ENCODE measurements around the gene MUCL3.
"Not testable (repeated sequence)": the region's sequence is repeated elsewhere in the genome, so short reads cannot be mapped to it uniquely, and the experiment has no call there.

Gene MUCL3

DNA sequence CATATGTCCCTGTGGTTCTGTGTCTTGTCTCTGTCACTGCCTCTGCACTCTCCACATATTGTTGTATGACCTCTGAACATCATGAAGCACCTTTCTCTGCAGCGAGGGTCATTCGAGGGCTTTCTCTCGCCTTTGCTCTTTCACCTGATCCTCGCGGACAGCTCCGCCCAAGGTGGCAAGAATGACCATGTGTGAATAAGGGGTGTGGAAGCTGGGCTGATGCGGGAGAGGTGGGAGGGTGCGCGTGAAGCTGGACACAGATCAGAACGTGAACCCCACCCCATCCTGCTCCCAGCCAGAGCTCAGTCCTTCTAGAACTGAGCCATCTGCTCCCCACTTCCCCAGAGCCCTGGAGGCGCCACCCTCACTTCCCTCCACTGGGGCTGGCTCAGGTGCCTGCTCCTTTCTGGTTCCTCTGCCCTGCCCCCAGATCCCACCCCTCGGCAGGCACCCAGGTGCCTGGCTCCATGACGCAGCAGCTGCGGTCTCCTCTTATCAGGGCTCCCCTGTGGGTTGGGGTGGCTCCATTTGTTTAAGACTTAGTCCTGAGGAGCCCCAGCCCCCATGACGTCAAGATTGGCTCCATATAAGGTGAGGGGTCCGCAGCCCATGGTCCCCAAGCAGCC, at the start of gene MUCL3:
TSS of gene MUCL3 (plus strand) at position 613 of the 626 bp plus-strand sequence. CDS start 27 bp downstream, outside the sequence.
- DNase-seq (ENCODE audit: low read depth in 2 of 2): no peak

DNA sequence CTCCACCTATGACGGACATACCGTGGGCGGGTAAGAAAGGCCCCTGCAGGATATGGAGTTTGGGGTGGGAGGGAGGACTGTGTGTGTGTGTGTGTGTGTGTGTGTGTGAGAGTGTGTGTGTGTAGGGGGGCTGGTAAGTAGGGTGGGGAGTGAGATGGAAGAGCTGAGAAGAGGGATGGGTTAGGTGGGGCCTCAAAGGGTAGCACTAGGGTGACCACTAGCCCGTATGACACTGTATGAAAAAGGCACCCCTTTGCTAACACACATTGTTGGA, 49.4 kb upstream of the MUCL3 start:
- DNase-seq (ENCODE audit: low read depth in 2 of 2): no peak

GRCh38 chr6:30891816-30892538, 48.8 kb upstream of the MUCL3 start:
- no peak for DNase-seq (ENCODE audit: low read depth in 2 of 2)

DNA sequence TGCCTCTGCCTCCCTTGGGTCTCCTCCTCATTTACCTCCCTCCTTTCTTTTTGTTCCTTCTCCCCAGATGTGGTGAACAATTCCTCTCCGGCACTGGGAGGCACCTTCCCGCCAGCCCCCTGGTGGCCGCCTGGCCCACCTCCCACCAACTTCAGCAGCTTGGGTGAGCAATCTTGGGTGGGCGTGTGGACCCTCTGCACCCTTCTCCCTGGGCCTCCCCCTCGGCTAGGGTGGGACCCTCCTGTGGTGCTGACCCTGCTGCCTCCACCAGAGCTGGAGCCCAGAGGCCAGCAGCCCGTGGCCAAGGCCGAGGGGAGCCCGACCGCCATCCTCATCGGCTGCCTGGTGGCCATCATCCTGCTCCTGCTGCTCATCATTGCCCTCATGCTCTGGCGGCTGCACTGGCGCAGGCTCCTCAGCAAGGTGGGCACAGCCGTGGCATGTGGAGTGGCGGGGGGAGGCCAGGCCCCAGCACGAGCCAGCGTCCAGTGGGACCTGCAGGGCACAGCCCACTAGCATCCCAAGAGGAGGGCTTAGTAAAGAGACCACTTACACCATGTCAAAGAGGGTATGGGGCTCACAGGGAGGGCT, 47.7 kb upstream of the MUCL3 start:
- DNase-seq (ENCODE audit: low read depth in 2 of 2): no peak

GRCh38 chr6:30893666-30894065, 47.1 kb upstream of the MUCL3 start:
- no peak for DNase-seq (ENCODE audit: low read depth in 2 of 2)

DNA sequence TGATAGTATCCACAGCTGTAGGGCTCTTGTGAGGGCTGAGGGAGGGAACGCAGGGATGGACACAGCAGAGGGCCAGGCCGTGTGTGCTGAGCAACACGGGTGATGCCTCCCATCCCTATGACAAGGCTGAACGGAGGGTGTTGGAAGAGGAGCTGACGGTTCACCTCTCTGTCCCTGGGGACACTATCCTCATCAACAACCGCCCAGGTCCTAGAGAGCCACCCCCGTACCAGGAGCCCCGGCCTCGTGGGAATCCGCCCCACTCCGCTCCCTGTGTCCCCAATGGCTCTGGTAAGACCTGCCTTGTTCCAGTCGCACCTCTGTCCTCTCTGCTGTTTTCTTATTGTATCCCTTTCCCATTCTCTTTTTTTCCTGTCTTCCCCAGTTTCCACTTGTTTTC, 46.4 kb upstream of the MUCL3 start:
- DNase-seq (ENCODE audit: low read depth in 2 of 2): no peak

DNA sequence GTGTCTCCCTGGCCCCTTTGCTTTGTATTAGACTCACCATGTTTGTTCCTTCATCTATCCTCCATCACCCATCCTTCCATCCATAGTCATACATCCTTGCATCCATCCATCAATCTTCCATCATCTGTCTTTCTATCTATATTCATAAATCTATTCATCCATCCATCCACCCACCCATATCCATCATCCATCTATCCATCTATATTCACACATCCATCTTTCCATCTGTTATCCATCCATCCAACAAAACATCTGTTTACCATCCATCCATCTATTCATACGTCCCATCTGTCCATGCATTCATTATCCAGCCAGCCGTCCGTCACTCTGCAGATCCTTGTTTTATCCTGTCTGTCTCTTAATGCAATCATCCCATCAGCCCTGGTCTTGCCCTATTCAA, 45.8 kb upstream of the MUCL3 start:
- DNase-seq (ENCODE audit: low read depth in 2 of 2): no peak

DNA sequence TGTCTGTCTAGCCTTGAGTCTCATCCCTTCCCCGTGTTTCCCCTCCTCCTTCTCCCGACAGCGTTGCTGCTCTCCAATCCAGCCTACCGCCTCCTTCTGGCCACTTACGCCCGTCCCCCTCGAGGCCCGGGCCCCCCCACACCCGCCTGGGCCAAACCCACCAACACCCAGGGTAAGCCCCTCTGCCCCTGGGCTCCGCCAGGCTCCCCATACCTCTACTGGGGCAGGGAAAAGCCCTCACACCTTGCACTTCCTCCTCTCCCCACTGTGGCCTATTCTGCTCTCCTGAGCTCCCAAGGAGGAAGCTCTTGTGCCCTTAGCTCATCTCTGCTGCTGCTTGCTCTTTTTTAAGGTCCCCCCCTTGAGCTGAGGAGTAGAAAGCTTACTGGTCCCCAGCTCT, 45.4 kb upstream of the MUCL3 start:
- DNase-seq (ENCODE audit: low read depth in 2 of 2): no peak

DNA sequence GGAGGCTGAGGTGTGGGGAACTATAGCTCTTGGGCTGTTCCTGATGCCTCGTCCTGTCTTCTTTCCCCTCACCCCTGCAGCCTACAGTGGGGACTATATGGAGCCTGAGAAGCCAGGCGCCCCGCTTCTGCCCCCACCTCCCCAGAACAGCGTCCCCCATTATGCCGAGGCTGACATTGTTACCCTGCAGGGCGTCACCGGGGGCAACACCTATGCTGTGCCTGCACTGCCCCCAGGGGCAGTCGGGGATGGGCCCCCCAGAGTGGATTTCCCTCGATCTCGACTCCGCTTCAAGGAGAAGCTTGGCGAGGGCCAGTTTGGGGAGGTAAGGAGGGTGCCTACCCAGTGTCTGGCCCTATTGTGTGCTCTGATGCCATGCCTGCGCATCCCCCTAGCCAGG, 44.2 kb upstream of the MUCL3 start:
- no peak for DNase-seq (ENCODE audit: low read depth in 2 of 2)

- DNase-seq (ENCODE audit: low read depth in 2 of 2): no peak
These were observed 42.9 kb upstream of the MUCL3 start for GRCh38 chr6:30897882-30898281.

DNA sequence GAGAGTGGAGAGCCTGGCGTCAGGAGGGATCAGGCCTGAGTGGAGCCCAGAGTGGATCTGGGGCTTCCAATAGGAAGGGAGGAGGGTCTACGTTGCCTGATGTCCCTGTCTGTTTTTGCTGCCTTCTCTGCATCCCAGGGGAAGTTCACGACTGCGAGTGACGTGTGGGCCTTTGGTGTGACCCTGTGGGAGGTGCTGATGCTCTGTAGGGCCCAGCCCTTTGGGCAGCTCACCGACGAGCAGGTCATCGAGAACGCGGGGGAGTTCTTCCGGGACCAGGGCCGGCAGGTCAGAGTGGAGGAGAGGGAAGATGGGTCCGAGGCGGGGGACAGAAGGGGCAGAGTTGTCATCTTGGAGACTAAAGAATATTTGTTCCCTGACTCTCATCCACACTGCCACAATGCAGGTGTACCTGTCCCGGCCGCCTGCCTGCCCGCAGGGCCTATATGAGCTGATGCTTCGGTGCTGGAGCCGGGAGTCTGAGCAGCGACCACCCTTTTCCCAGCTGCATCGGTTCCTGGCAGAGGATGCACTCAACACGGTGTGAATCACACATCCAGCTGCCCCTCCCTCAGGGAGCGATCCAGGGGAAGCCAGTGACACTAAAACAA, 41.9 kb upstream of the MUCL3 start:
- DNase-seq (ENCODE audit: low read depth in 2 of 2): no peak

DNA sequence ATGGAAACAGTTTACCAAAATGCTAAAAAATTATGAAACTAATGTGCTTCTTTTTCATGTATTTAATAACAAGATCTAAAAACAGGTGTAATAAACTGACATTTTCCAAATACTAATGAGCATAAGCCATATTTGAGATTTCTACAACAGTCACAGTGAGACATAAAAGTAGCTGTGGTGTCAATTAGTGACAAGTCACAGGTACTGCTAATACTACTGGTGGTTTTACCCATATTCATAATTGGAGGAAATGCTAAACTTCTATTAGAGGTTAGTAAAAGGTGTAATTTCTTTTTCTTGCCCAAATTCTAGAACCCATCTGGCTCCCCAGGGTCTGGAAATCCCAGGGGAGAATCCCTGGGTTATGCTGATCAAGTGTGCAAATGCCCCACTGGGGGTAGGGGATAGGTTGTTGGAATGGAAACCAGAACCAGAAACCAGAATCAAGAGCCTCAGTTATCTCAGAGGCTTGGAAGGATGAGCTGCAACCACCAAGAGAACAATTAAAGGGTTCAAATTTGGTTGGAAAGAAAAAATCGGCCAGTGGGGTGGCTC, 39.8 kb upstream of the MUCL3 start:
- no peak for DNase-seq (ENCODE audit: low read depth in 2 of 2)

- no peak for DNase-seq (ENCODE audit: low read depth in 2 of 2)
These were observed 39.3 kb upstream of the MUCL3 start for GRCh38 chr6:30901436-30901835.

DNA sequence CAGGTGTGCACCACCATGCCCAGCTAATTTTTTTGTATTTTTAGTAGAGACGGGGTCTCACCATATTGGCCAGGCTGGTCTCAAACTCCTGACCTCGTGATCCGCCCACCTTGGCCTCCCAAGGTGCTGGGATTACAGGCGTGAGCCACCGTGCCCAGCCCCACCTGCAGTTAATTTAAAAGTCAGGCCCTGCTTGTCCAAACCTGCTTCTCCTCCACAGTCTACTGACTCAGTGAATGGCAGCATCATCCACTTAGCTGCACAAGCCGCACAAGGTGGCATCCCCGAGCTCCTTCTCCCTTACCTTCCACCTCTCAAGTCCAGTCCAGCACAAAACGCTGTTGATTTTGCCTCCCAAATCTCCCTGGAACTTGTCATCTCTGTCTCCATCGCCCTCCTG, 38.6 kb upstream of the MUCL3 start:
- DNase-seq (ENCODE audit: low read depth in 2 of 2): not testable (repeated sequence)

- DNase-seq (ENCODE audit: low read depth in 2 of 2): no peak
These were observed 38.1 kb upstream of the MUCL3 start for GRCh38 chr6:30902709-30903108.

- DNase-seq (ENCODE audit: low read depth in 2 of 2): no peak
These were observed 37.5 kb upstream of the MUCL3 start for GRCh38 chr6:30903236-30903635.

DNA sequence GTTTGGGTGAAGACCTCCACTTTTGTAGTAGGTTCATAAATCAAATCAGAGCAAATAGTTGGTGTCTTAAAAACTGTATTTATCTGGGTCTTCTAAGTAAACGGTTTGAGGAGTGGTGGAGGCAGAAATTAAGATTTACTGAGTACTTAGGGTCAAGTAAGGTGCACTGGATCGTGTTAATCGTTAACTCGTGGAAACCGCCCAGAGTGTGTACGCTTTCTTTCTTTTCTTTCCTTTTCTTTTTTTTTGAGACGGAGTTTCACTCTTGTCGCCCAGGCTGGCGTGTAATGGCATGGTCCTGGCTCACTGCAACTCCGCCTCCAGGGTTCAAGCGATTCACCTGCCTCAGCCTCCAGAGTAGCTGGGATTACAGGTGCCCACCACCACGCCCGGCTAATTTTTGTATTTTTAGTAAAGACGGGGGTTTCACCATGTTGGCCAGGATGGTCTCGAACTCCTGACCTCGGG, 33.4 kb upstream of the MUCL3 start:
- DNase-seq (ENCODE audit: low read depth in 2 of 2): not testable (repeated sequence)

DNA sequence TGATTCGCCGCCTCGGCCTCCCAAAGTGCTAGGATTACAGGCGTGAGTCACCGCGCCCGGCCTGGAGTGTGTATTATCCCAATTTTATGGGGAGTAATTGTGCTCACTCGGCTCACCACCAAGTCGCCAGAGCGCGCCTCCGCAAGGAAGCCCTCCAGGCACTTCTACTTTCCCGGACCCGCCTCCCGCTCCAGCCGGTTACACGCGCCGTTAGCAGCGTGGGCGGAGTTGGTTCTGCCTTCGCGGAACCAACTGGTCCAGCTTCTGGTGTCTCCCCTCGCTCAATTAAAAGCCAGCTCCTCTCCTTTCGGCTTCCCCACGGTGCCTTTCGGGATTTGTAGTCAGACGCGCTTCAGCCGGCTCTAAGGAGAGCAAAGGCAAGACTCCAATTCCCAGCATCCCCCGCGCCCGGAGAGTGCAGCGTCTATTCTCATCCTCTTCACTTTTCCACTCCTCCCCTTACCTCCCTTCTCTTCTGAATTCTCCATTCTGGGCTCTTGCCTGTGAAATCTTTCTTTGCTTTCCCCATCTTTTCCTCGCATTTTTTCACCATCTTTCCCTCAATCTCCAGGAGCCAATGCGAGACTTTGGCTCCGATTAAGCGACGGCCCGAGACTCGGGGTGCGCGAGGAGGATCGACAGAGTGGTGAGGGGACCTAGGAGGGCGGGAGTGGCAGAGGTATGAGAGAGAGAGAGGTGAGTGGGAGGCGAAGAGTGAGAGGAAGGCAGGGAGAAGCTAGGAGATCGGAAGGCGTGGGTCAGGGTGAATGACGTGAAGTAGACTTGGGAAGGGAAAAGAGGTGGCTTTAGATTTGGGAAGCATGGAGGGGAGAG, 32.8 kb upstream of the MUCL3 start, which contains the start of gene GTF2H4:
TSS of gene GTF2H4 (plus strand) at position 450 of the 834 bp plus-strand sequence.
- DNase-seq (ENCODE audit: low read depth in 2 of 2): peak; percentile 97 to 98

DNA sequence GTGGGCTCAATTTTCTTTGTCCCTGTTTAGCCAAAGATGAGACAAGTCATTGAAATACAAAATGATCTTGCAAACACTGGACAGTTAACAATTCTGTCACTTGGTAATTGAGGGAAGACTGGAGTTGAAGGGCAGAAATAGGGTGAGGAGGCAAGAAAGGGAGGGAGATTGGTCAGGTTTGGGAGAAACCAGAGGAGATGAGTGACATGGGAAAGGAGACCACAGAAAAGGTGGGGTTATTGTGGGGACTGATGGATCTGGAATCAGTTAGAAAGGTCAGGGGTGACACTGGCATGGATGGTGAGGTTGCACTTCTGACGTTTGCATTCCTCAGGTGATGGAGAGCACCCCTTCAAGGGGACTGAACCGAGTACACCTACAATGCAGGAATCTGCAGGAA, 32.1 kb upstream of the MUCL3 start:
- no peak for DNase-seq (ENCODE audit: low read depth in 2 of 2)

- DNase-seq (ENCODE audit: low read depth in 2 of 2): not testable (repeated sequence)
These were observed 30.3 kb upstream of the MUCL3 start for GRCh38 chr6:30910473-30910872.

DNA sequence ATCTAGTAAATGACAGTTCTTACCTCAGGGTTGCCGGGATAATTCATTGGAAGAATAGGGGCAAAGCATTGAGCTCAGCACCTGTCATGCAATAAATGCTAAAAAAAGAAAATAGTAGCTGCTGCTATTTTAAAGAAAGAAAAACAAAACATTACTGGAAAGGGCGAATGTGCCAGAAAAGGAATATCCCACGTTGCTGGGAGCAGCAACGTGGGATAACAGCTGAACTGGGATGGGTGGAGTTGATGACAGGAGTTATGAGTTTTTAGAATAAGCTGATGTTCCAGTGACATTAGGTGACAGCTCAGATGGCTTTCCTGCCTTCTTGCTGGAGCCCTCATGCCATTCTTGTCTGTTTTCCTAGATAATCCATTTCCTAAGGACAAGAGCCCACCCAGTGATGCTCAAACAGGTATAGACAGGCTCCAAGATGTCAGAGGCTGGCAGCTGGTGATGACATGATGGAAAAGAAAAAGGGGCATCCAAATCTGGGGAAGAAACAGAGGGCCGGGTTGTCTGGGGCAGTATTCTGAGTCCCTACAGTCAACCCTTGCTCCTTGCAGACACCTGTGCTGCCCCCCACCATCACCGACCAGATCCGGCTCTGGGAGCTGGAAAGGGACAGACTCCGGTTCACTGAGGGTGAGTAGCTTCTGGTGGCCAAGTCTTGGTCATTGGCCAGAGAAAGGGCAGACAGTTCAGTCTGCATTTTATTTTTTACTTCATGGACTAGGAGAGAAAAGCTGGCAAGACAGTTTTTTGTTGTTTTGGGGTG, 27.8 kb upstream of the MUCL3 start:
- DNase-seq (ENCODE audit: low read depth in 2 of 2): no peak

All from fibroblast of skin of left quadriceps (primary cell).